H1 (cell line): ENCODE data around the gene SP8. TPM values are rescaled to one million over a fixed set of nuclear protein-coding genes. Genes with fewer than 3 reads are reported as not detected.

Experiments
- CTCF ChIA-PET: fragments of 300-600 bp; sonication (Branson Sonifier 250); formaldehyde crosslinking; loops from one replicate; lab custom pipeline; 2021; ENCODE audit not compliant: partially characterized antibody; lab: Charles Lee
- POLR2A ChIA-PET: fragments of 300-600 bp; sonication (Branson Sonifier 250); formaldehyde crosslinking; loops from one replicate; lab custom pipeline; 2021; ENCODE audit warnings: inconsistent platforms; ENCODE audit not compliant: partially characterized antibody; lab: Charles Lee
- DNase-seq, 2 experiments: peaks; one replicate each; pipeline versions ENCODE4 v3.0.0 to v3.0.0-alpha.2; 2010 to 2022; ENCODE audit warnings: low spot score in 2 of 2, low read depth in 1 of 2, mixed read lengths in 1 of 2
- FAIRE-seq: peaks from 2 replicates; lab custom pipeline; 2011; peaks lifted over from hg19 to GRCh38; lab: Jason Lieb, UNC
- H2AFZ ChIP-seq: 2 replicates; pipeline ENCODE4 v1.8.1; 2012; ENCODE audit warnings: low read length, inconsistent platforms
- H2AK5ac ChIP-seq: 2 replicates; pipeline ENCODE4 v1.6.1; 2013; ENCODE audit warnings: low read depth, low read length
- H2BK120ac ChIP-seq: replicated peaks from 2 replicates; pipeline ENCODE3; 2013; ENCODE audit warnings: low read depth, low read length, inconsistent platforms
- H2BK12ac ChIP-seq: 2 replicates; pipeline ENCODE4 v1.6.1; 2013; ENCODE audit warnings: low read depth, low read length
- H2BK15ac ChIP-seq: 2 replicates; pipeline ENCODE4 v1.6.1; 2013; ENCODE audit warnings: low read length
- H2BK20ac ChIP-seq: 2 replicates; pipeline ENCODE4 v1.6.1; 2013; ENCODE audit warnings: low read length
- H2BK5ac ChIP-seq: 2 replicates; pipeline ENCODE4 v1.6.1; 2013; ENCODE audit warnings: low read depth, low read length
- H3K14ac ChIP-seq: 2 replicates; pipeline ENCODE4 v1.6.1; 2013; ENCODE audit warnings: inconsistent platforms; ENCODE audit not compliant: insufficient read length
- H3K18ac ChIP-seq: 2 replicates; pipeline ENCODE4 v1.6.1; 2013; ENCODE audit warnings: low read length; ENCODE audit errors: extremely low read depth
- H3K23ac ChIP-seq: 2 replicates; pipeline ENCODE4 v1.6.1; 2013; ENCODE audit warnings: inconsistent platforms; ENCODE audit not compliant: insufficient read length
- H3K23me2 ChIP-seq: 2 replicates; pipeline ENCODE4 v1.6.1; 2013; ENCODE audit warnings: low read depth, low read length
- H3K27ac ChIP-seq: 2 replicates; pipeline ENCODE4 v1.6.1; 2011; ENCODE audit warnings: low read depth, low read length, inconsistent platforms
- H3K27me3 ChIP-seq, 4 experiments: replicated peaks in 1 of 4; 1 replicate in 1 of 4; 2 replicates in 3 of 4; pipeline versions ENCODE4 v1.6.1 to v1.8.1; 2011 to 2013; ENCODE audit warnings: low read length in 3 of 4, mild to moderate bottlenecking in 3 of 4, inconsistent platforms in 2 of 4, mixed read lengths in 2 of 4, moderate library complexity in 1 of 4; ENCODE audit not compliant: control insufficient read depth in 3 of 4, insufficient read depth in 3 of 4; ENCODE audit errors: extremely low read depth in 1 of 4
- H3K36me3 ChIP-seq, 4 experiments: 2 replicates each; pipeline versions ENCODE4 v1.6.1 to v1.8.1; 2011 to 2013; ENCODE audit warnings: mild to moderate bottlenecking in 4 of 4, low read length in 3 of 4, moderate library complexity in 2 of 4, control low read depth in 1 of 4, inconsistent platforms in 1 of 4; ENCODE audit not compliant: insufficient read depth in 4 of 4, control insufficient read depth in 2 of 4
- H3K4ac ChIP-seq: replicated peaks from 2 replicates; pipeline ENCODE3; 2013; ENCODE audit warnings: low read length, low read depth, mixed read lengths, inconsistent platforms; ENCODE audit not compliant: insufficient read length
- H3K4me1 ChIP-seq, 4 experiments: replicated peaks in 1 of 4; 1 replicate in 1 of 4; 2 replicates in 3 of 4; pipeline versions ENCODE4 v1.6.1 to v1.8.1; 2011 to 2013; ENCODE audit warnings: low read length in 3 of 4, inconsistent platforms in 2 of 4, mixed read lengths in 1 of 4; ENCODE audit not compliant: insufficient read depth in 4 of 4, control insufficient read depth in 3 of 4
- H3K4me2 ChIP-seq, 2 experiments: 2 replicates each; pipeline versions ENCODE4 v1.6.1 to v1.8.1; 2011 to 2013; ENCODE audit warnings: low read depth in 2 of 2, low read length in 2 of 2, control low read depth in 1 of 2, inconsistent platforms in 1 of 2, mild to moderate bottlenecking in 1 of 2; ENCODE audit not compliant: insufficient read depth in 1 of 2
- H3K4me3 ChIP-seq, 4 experiments: fragments of 200-600, 300-600 bp in 1 of 4; sonication (generic), shearing (Covaris generic), sonication (Bioruptor Twin) in 1 of 4; 2 replicates each; pipeline versions ENCODE4 v1.5.1 to v1.8.1; 2011 to 2016; ENCODE audit warnings: low read length in 4 of 4, low read depth in 3 of 4, control low read depth in 2 of 4, inconsistent platforms in 2 of 4, mild to moderate bottlenecking in 2 of 4, mixed read lengths in 1 of 4, moderate library complexity in 1 of 4; ENCODE audit not compliant: insufficient read depth in 2 of 4; ENCODE audit errors: extremely low read depth in 1 of 4
- H3K56ac ChIP-seq: replicated peaks from 2 replicates; pipeline ENCODE3; 2013; ENCODE audit warnings: low read depth, mild to moderate bottlenecking, mixed read lengths, low read length, inconsistent platforms; ENCODE audit not compliant: insufficient read length
- H3K79me1 ChIP-seq: 2 replicates; pipeline ENCODE4 v1.6.1; 2013; ENCODE audit warnings: low read depth, low read length, control low read depth
- H3K79me2 ChIP-seq, 2 experiments: 2 replicates each; pipeline versions ENCODE4 v1.6.1 to v1.8.1; 2012 to 2013; ENCODE audit warnings: low read length in 2 of 2, mild to moderate bottlenecking in 2 of 2, inconsistent platforms in 1 of 2; ENCODE audit not compliant: insufficient read depth in 2 of 2, control insufficient read depth in 1 of 2
- H3K9ac ChIP-seq, 4 experiments: replicated peaks in 1 of 4; 1 replicate in 1 of 4; 2 replicates in 3 of 4; pipeline versions ENCODE4 v1.6.1 to v1.8.1; 2011 to 2013; ENCODE audit warnings: low read depth in 3 of 4, low read length in 3 of 4, control low read depth in 2 of 4, mild to moderate bottlenecking in 2 of 4, moderate library complexity in 2 of 4, inconsistent platforms in 1 of 4; ENCODE audit errors: extremely low read depth in 1 of 4
- H3K9me3 ChIP-seq, 2 experiments: 2 replicates each; pipeline versions ENCODE4 v1.6.1 to v1.8.1; 2012 to 2013; ENCODE audit warnings: mild to moderate bottlenecking in 2 of 2, moderate library complexity in 2 of 2, control low read depth in 1 of 2, inconsistent platforms in 1 of 2, low read depth in 1 of 2, low read length in 1 of 2, mixed read lengths in 1 of 2; ENCODE audit not compliant: insufficient read depth in 2 of 2
- H4K20me1 ChIP-seq, 2 experiments: replicated peaks in 1 of 2; 2 replicates each; pipeline versions ENCODE3 to v1.8.1; 2011 to 2013; ENCODE audit warnings: inconsistent platforms in 2 of 2, low read length in 2 of 2, mild to moderate bottlenecking in 1 of 2; ENCODE audit not compliant: insufficient read depth in 2 of 2, control insufficient read depth in 1 of 2
- H4K5ac ChIP-seq: 2 replicates; pipeline ENCODE4 v1.6.1; 2013; ENCODE audit warnings: low read length, low read depth, mixed read lengths, inconsistent platforms; ENCODE audit not compliant: insufficient read length
- H4K8ac ChIP-seq: 2 replicates; pipeline ENCODE4 v1.8.0; 2013; ENCODE audit warnings: mild to moderate bottlenecking, moderate library complexity, low read length, inconsistent platforms; ENCODE audit not compliant: insufficient read depth; ENCODE audit errors: extremely low read depth
- H4K91ac ChIP-seq: replicated peaks from 2 replicates; pipeline ENCODE3; 2013; ENCODE audit warnings: low read length, mixed read lengths, inconsistent platforms; ENCODE audit not compliant: insufficient read length
- CREB1 ChIP-seq: IDR thresholded peaks from 2 replicates; pipeline ENCODE4 v1.6.1; 2012; ENCODE audit warnings: inconsistent platforms
- GABPA ChIP-seq: IDR thresholded peaks from 2 replicates; pipeline ENCODE4 v1.6.1; 2011; ENCODE audit warnings: mild to moderate bottlenecking, low read length, moderate library complexity, borderline replicate concordance; ENCODE audit not compliant: insufficient read depth
- GTF2F1 ChIP-seq: IDR thresholded peaks from 2 replicates; pipeline ENCODE4 v1.6.1; 2012; ENCODE audit warnings: low read depth, low read length, improper control_type of control experiment, borderline replicate concordance
- HDAC2 ChIP-seq, 2 experiments: fragments of 300-600 bp in 1 of 2; sonication (generic) in 1 of 2; IDR thresholded peaks; 2 replicates each; pipeline ENCODE4 v1.6.1; 2011 to 2012; ENCODE audit warnings: low read depth in 2 of 2, low read length in 2 of 2, mild to moderate bottlenecking in 2 of 2, moderate library complexity in 2 of 2, borderline replicate concordance in 1 of 2, inconsistent platforms in 1 of 2
- MAFK ChIP-seq: IDR thresholded peaks from 2 replicates; pipeline ENCODE4 v1.6.1; 2012; ENCODE audit warnings: low read depth, mild to moderate bottlenecking, improper control_type of control experiment, low read length
- RAD21 ChIP-seq, 2 experiments: IDR thresholded peaks in 1 of 2; conservative IDR thresholded peaks in 1 of 2; 2 replicates each; pipeline ENCODE4 v1.6.1; 2011; ENCODE audit warnings: low read depth in 2 of 2, low read length in 2 of 2, improper control_type of control experiment in 1 of 2, inconsistent platforms in 1 of 2, mild to moderate bottlenecking in 1 of 2, moderate library complexity in 1 of 2
- RNF2 ChIP-seq: fragments of 200-900, 300-1000 bp; sonication (generic); IDR thresholded peaks from 2 replicates; pipeline ENCODE4 v1.7.1; 2016; ENCODE audit warnings: borderline replicate concordance, low read depth, mild to moderate bottlenecking, antibody characterized with exemption, low read length; ENCODE audit not compliant: poor library complexity, severe bottlenecking; ENCODE audit errors: missing control alignments
- RXRA ChIP-seq: IDR thresholded peaks from 2 replicates; pipeline ENCODE4 v1.6.1; 2011; ENCODE audit warnings: low read depth, mild to moderate bottlenecking, low read length, moderate library complexity; ENCODE audit not compliant: insufficient read depth
- SP1 ChIP-seq: IDR thresholded peaks from 2 replicates; pipeline ENCODE4 v1.6.1; 2011; ENCODE audit warnings: low read depth, low read length
- SP4 ChIP-seq: IDR thresholded peaks from 2 replicates; pipeline ENCODE4 v1.6.1; 2012; ENCODE audit warnings: low read length, inconsistent platforms
- SRF ChIP-seq: IDR thresholded peaks from 2 replicates; pipeline ENCODE4 v1.6.1; 2011; ENCODE audit warnings: mild to moderate bottlenecking, low read depth, low read length, moderate library complexity
- WGBS, 2 experiments: shearing (Covaris generic) in 1 of 2; methylation state at CpG; one replicate each; pipeline versions ENCODE4 v1.1.6 to v1.1.7; 2013 to 2015; ENCODE audit warnings: low lambda C conversion rate in 2 of 2, mixed read lengths in 2 of 2, inconsistent platforms in 1 of 2, low coverage in 1 of 2, missing lambda C conversion rate in 1 of 2; ENCODE audit not compliant: insufficient replicate concordance in 2 of 2, insufficient coverage in 1 of 2, insufficient read length in 1 of 2; ENCODE audit errors: extremely low coverage in 1 of 2, missing lambda C conversion rate in 1 of 2; 5-methylcytosine and 5-hydroxymethylcytosine counted together
- polyA plus RNA-seq, 7 experiments: library from polyadenylated mRNA; depleted of rRNA in 3 of 7; stranded (reverse) in 5 of 7; unstranded in 2 of 7; fragments of >200 nt in 5 of 7; fragments of 200-250 nt in 2 of 7; gene quantifications; 1 replicate in 5 of 7; 2 replicates in 1 of 7; 4 replicates in 1 of 7; pipeline versions ENCODE4 v1.2.1 to v1.2.3, GENCODE V29; 2011 to 2013; ENCODE audit warnings: missing spikeins in 2 of 7, mixed read lengths in 2 of 7
- total RNA-seq: library from RNA; stranded (reverse); fragmentation: NEBNext Ultra II Directional; extraction: Animal tissue kit (Norgen Biotek cat#: 25700); gene quantifications from 2 replicates; pipeline ENCODE4 v1.2.1, GENCODE V29; 2021
- TF ChIP-seq, protein P1 (sequence below): IDR thresholded peaks from 2 replicates; pipeline ENCODE4 v1.6.1; 2011; ENCODE audit warnings: low read depth, mild to moderate bottlenecking, low read length; ENCODE audit not compliant: insufficient read depth

The SP8 gene
- total and polyA plus RNA-seq, 2 of the 8 experiments (the other 6 are each of a cell fraction or from before 2014, with no cell fraction given): 11.3 to 12.0 TPM

DNA sequence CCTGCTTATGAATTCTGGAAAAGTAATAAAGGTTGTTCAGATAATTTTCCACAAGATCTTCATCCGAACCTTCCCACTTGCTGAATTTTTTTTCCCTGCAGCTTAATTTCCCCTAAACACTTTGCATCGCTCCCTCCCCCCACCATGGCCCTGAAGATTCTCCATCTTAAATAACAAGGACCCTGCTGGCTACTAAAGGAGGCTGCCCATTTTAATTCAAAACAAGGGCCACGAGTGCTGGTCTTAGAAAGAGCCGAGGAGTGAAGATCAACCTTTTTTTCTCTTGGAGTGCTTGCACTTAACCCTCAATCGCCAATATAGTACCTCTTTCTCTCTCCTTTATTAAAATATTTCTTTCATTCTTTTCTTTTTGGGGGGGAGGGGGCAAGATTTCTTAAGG is 9.2 kb upstream of the SP8 start:
- Histone ChIP-seq H3K27me3 (peaks cover 9 to 43% (median 31%) of the 10 kb centered on the region in 4 experiments), H3K27ac (no peak overlapping the region), H4K8ac (no peak overlapping the region), H2AK5ac (no peak overlapping the region), H3K23ac (no peak overlapping the region), H3K56ac (no peak overlapping the region), H2BK20ac (no peak overlapping the region), H3K4me2 (peak overlapping the region; percentile 97 to 99), H3K79me2 (peaks cover 0 to 9% of the 10 kb centered on the region in 2 experiments; a peak in 2 of 4 replicates), H3K23me2 (peaks cover 19% of the 10 kb centered on the region), H3K9ac (no peak overlapping the region), H3K18ac (no peak overlapping the region), H4K91ac (no peak overlapping the region), H3K4ac (no peak overlapping the region), H3K4me3 (peak overlapping the region; percentile 30 to 76 (median 56); a peak in 5 of 8 replicates), H2BK15ac (no peak overlapping the region), H3K4me1 (peaks cover 12 to 30% (median 20%) of the 10 kb centered on the region in 4 experiments; a peak in 6 of 7 replicates), H3K14ac (no peak overlapping the region), H4K5ac (peak overlapping the region; percentile 57), H2AFZ (no peak overlapping the region), H3K79me1 (no peaks in the 10 kb centered on the region), H2BK12ac (no peak overlapping the region), H2BK5ac (no peak overlapping the region), H3K36me3 (no peaks in the 10 kb centered on the region), H2BK120ac (no peak overlapping the region), H3K9me3 (no peaks in the 10 kb centered on the region), H4K20me1 (no peaks in the 10 kb centered on the region)
- DNase-seq: no peak
- 3% methylated on average over 5 of the region's 5 CpGs; no CpG with 5 or more reads in 1 of the 2 experiments for WGBS, 2 experiments
- ChIA-PET CTCF (interaction anchor here (0.8 to 2.3 kb wide), 6 partner anchors 9 to 145 kb away, joined by 3 to 13 read pairs (median 4); partner anchors contain the start of gene SP8), POLR2A (interaction anchor here (1.2 to 16.7 kb wide), 3 partner anchors 14 to 455 kb away, joined by 3 to 192 read pairs (median 5); partner anchors contain the start of gene SP8)
- FAIRE-seq: peak; percentile 82
- no peak for TF ChIP-seq RNF2
- TF ChIP-seq GABPA: no peak
- no peak for TF ChIP-seq RXRA
- TF ChIP-seq, protein P1, sequence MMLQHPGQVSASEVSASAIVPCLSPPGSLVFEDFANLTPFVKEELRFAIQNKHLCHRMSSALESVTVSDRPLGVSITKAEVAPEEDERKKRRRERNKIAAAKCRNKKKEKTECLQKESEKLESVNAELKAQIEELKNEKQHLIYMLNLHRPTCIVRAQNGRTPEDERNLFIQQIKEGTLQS: no peak
- no peak for TF ChIP-seq SRF
- TF ChIP-seq SP4: no peak
- TF ChIP-seq GTF2F1: no peak
- no peak for TF ChIP-seq CREB1
- peak; percentile 73 to 79; a peak in 3 of 4 replicates for TF ChIP-seq HDAC2 (IDR thresholded peaks at IDR 0.05; ENCODE audit: borderline replicate concordance in 1 of 2, low read depth in 2 of 2, low read length in 2 of 2)
- TF ChIP-seq MAFK: no peak
- peak; percentile 64; the same call in 1 of the 2 replicates for TF ChIP-seq SP1
- TF ChIP-seq RAD21 (IDR thresholded peaks at IDR 0.05 in 1 of 2, conservative IDR thresholded peaks at IDR 0.05 in 1 of 2; ENCODE audit: low read depth in 2 of 2, low read length in 2 of 2): no peak; a peak in 1 of 4 replicates
